ENCODE results near the gene MTA3.

The MTA3 gene

DNA sequence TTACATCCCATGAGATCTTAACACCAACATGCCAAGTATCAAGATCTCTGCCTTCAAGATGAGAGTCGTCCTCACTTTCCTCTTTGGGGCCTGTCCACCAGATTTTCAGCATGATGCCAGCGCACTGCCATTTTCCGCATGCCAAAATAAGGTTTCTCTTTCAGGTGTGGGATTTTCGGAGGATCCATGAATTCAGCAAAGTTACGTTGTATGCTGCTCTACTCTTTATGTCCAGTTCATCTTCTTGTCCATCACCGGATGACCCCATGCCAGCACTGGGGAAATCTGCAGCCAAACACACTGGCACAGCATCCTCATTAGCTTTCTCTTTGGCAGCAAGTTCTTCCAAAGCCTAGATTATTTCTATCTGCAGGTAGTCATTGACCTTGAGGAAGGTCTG, 228.8 kb downstream of the MTA3 start:
- in situ Hi-C loops (cut with MboI; ENCODE audit: low sequenced_read_pairs) = loop anchor here (25.0 kb wide), 1 partner anchor 285 kb away; no protein-coding TSS in a partner anchor

- in situ Hi-C loops (cut with MboI; ENCODE audit: low sequenced_read_pairs) = loop anchor here (25.0 kb wide), 1 partner anchor 288 kb away; no protein-coding TSS in a partner anchor
These were observed 231.4 kb downstream of the MTA3 start for GRCh38 chr2:42799881-42800280.

- in situ Hi-C loops (cut with MboI; ENCODE audit: low sequenced_read_pairs) = no loop called here
These were observed 232.1 kb downstream of the MTA3 start for GRCh38 chr2:42800461-42800962.

DNA sequence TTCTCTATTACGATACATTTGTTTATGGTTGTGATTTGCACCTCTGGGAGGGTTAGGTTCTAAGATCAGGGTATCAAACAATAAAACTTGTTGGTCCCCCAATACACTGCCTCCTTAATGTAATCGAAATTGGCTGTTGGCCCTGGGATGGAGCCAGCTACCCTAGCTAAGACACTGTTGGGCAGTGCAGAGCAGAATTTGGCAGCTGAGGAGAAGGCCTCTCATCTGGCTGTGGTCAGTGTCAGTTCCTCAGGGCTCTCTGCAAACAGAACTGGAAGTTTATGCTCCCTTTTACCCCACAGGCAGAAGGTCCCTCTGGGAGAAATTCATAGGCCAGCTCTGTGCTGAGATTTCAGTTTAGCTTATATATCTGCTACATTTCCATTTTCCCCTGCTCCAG, 232.5 kb downstream of the MTA3 start:
- in situ Hi-C loops (cut with MboI; ENCODE audit: low sequenced_read_pairs) = no loop called here

DNA sequence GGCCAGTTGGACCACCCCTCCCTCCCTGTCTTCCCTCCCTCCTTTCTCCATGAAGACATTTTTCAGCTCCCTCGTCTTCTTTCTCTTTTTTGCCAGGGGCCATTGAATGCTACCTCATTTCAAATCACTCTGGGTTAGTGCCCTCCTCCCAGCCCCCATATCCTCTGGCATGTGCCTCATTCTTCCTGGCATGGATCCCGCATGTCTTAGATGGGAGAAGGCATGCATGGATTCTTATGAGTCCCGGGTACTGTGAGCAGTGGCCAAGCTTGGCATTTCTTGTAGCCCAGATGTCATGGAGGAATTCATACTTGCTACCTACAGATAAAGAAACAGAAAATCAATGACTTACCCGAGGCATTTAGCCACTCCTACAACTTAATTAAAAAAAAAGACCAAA, 232.9 kb downstream of the MTA3 start:
- in situ Hi-C loops (cut with MboI; ENCODE audit: low sequenced_read_pairs) = no loop called here

- in situ Hi-C loops (cut with MboI; ENCODE audit: low sequenced_read_pairs) = no loop called here
These were observed 233.7 kb downstream of the MTA3 start for GRCh38 chr2:42802150-42802549.

DNA sequence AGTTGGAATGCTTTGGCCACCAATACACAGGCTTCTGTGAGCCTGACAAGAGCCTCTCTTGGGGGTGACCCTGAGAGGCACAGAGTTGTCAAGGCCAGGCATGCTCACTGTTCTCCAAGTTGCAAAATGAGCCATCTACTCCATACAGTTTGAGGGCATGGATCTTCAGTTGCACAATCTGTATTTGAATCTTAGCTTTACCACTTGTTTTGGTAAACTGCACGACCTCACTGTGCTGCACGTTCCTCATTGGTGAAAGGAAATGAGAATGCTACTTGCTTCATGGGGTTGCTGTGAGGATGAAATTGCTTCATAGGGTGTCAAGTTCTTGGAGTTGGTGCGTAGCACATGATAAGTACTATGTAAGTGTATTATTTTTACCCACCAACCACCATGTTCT, 235.9 kb downstream of the MTA3 start:
- in situ Hi-C loops (cut with MboI; ENCODE audit: low sequenced_read_pairs) = no loop called here

GRCh38 chr2:42804891-42805290, 236.5 kb downstream of the MTA3 start:
- in situ Hi-C loops (cut with MboI; ENCODE audit: low sequenced_read_pairs) = no loop called here
